Tibial nerve (tissue), 3 donors: Measurements from ENCODE around the gene CALD1.

Experiments used
- POLR2A ChIP-seq, 2 donors: fragments of 450-650 bp; IDR thresholded peaks; one replicate each; pipeline ENCODE4 v1.6.1; 2017; ENCODE audit warnings: antibody characterized with exemption in 2 of 2, mild to moderate bottlenecking in 2 of 2, moderate library complexity in 2 of 2
- TF ChIP-seq, protein P1 (sequence below), 5 experiments: fragments of 200-600 bp in 3 of 5; fragments of 450-650 bp in 2 of 5; sonication (generic) in 3 of 5; IDR thresholded peaks; one replicate each; pipeline ENCODE4 v1.5.1; 2016 to 2019; ENCODE audit warnings: antibody characterized with exemption in 5 of 5, mild to moderate bottlenecking in 3 of 5, moderate library complexity in 2 of 5

DNA sequence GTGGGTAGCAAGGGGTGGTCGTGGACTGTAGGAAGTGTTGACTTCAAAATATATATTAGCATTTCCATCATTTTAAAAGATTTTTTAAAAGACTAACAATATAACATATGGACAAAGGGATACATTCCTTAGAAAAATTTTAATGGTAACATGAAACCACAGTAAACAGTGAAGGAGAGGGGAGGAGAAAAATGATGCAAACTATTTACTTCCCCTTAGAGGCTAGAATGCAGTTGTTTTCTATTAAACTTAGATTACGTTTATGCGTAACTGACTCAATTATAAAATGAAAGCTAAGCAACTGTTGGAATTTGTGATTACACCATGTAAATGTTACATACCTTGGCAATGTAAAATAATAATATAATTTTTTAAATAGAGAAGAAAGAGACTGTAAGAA lies 41.3 kb downstream of the CALD1 start:
- TF ChIP-seq POLR2A (IDR thresholded peaks at IDR 0.05), result no peak
- TF ChIP-seq, protein P1, sequence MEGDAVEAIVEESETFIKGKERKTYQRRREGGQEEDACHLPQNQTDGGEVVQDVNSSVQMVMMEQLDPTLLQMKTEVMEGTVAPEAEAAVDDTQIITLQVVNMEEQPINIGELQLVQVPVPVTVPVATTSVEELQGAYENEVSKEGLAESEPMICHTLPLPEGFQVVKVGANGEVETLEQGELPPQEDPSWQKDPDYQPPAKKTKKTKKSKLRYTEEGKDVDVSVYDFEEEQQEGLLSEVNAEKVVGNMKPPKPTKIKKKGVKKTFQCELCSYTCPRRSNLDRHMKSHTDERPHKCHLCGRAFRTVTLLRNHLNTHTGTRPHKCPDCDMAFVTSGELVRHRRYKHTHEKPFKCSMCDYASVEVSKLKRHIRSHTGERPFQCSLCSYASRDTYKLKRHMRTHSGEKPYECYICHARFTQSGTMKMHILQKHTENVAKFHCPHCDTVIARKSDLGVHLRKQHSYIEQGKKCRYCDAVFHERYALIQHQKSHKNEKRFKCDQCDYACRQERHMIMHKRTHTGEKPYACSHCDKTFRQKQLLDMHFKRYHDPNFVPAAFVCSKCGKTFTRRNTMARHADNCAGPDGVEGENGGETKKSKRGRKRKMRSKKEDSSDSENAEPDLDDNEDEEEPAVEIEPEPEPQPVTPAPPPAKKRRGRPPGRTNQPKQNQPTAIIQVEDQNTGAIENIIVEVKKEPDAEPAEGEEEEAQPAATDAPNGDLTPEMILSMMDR (IDR thresholded peaks at IDR 0.05), result no peak
